Neural progenitor cell (in vitro differentiated cells): Measurements from ENCODE around the gene SNAPC4. TPM values are rescaled to one million over a fixed set of nuclear protein-coding genes. Genes with fewer than 3 reads are reported as not detected.

Experiments used
- DNase-seq: peaks from one replicate; pipeline ENCODE4 v3.0.0-alpha.2; 2016; ENCODE audit warnings: low spot score
- H2AFZ ChIP-seq: fragments of 200-600 bp; sonication (generic); replicated peaks from 2 replicates; pipeline ENCODE4 v1.6.1; 2016; ENCODE audit warnings: antibody characterized with exemption
- H3F3A ChIP-seq: fragments of 200-600 bp; sonication (generic); 2 replicates; pipeline ENCODE4 v1.6.1; 2016; ENCODE audit warnings: antibody characterized with exemption, low read depth
- H3K27ac ChIP-seq: fragments of 200-600 bp; sonication (generic); 2 replicates; pipeline ENCODE4 v1.5.1; 2016; ENCODE audit warnings: mild to moderate bottlenecking
- H3K27me3 ChIP-seq: fragments of 200-600 bp; sonication (generic); 2 replicates; pipeline ENCODE4 v1.6.1; 2016; ENCODE audit warnings: mild to moderate bottlenecking, moderate library complexity
- H3K36me3 ChIP-seq: fragments of 200-600 bp; sonication (generic); 2 replicates; pipeline ENCODE4 v1.5.1; 2016
- H3K4me1 ChIP-seq: fragments of 200-600 bp; sonication (generic); 2 replicates; pipeline ENCODE4 v1.6.1; 2016; ENCODE audit warnings: mixed run types
- H3K4me2 ChIP-seq: fragments of 200-600 bp; sonication (generic); 2 replicates; pipeline ENCODE4 v1.6.1; 2016
- H3K4me3 ChIP-seq: fragments of 200-600 bp; sonication (generic); 2 replicates; pipeline ENCODE4 v1.5.1; 2016
- H3K79me2 ChIP-seq: fragments of 200-600 bp; sonication (generic); 2 replicates; pipeline ENCODE4 v1.6.1; 2016; ENCODE audit warnings: low read depth
- H3K9ac ChIP-seq: fragments of 200-600 bp; sonication (generic); 2 replicates; pipeline ENCODE4 v1.6.1; 2016
- H3K9me3 ChIP-seq: fragments of 200-600 bp; sonication (generic); 2 replicates; pipeline ENCODE4 v1.5.1; 2016; ENCODE audit warnings: low read depth
- H4K20me1 ChIP-seq: fragments of 200-600 bp; sonication (generic); 2 replicates; pipeline ENCODE4 v1.6.1; 2016; ENCODE audit warnings: low read depth
- H3K27ac Mint-ChIP-seq: 3 replicates; pipeline ENCODE4 v1.8.0; 2021; ENCODE audit warnings: mixed read lengths
- H3K27me3 Mint-ChIP-seq: 2 replicates; pipeline ENCODE4 v1.8.0; 2022; ENCODE audit warnings: low read depth, mild to moderate bottlenecking, inconsistent platforms, moderate library complexity, mixed read lengths; ENCODE audit not compliant: insufficient read depth
- H3K36me3 Mint-ChIP-seq: 3 replicates; pipeline ENCODE4 v1.8.0; 2021; ENCODE audit warnings: mixed read lengths
- H3K4me1 Mint-ChIP-seq: 3 replicates; pipeline ENCODE4 v1.8.0; 2021; ENCODE audit warnings: mixed read lengths
- H3K4me3 Mint-ChIP-seq: 3 replicates; pipeline ENCODE4 v1.8.0; 2021; ENCODE audit warnings: mild to moderate bottlenecking, moderate library complexity, mixed read lengths
- H3K9me3 Mint-ChIP-seq: 3 replicates; pipeline ENCODE4 v1.8.0; 2020; ENCODE audit warnings: mixed read lengths
- CTCF ChIP-seq: fragments of 200-600 bp; sonication (generic); IDR thresholded peaks from 2 replicates; pipeline ENCODE4 v1.5.1; 2017; ENCODE audit warnings: antibody characterized with exemption, mild to moderate bottlenecking
- EZH2 ChIP-seq: fragments of 200-600 bp; sonication (generic); IDR thresholded peaks from 2 replicates; pipeline ENCODE4 v1.6.1; 2017; ENCODE audit warnings: antibody characterized with exemption, mild to moderate bottlenecking, moderate library complexity
- EZH2phosphoT487 ChIP-seq: fragments of 200-600 bp; sonication (generic); IDR thresholded peaks from 2 replicates; pipeline ENCODE4 v1.6.1; 2017; ENCODE audit warnings: antibody characterized with exemption
- total RNA-seq: library from RNA; depleted of rRNA; stranded (reverse); fragments of >200 nt; gene quantifications from 2 replicates; pipeline ENCODE4 v1.2.3, GENCODE V29; 2015; ENCODE audit warnings: low replicate concordance

Gene SNAPC4
- total RNA-seq, 1 donor from 2014 or later: 6.8 TPM

- Mint-ChIP-seq H3K36me3 (peaks cover 5% of the 10 kb centered on the region), H3K27me3 (peaks cover 4% of the 10 kb centered on the region), H3K27ac (no peak overlapping the region), H3K4me1 (no peaks in the 10 kb centered on the region), H3K4me3 (no peak overlapping the region), H3K9me3 (no peaks in the 10 kb centered on the region)
- H2AFZ ChIP-seq: no peak overlapping the region
- H3K27me3 ChIP-seq: no peaks in the 10 kb centered on the region
- H3K4me1 ChIP-seq: no peaks in the 10 kb centered on the region
- H3K9ac ChIP-seq: no peak overlapping the region
- no peaks in the 10 kb centered on the region for H3F3A ChIP-seq
- no peaks in the 10 kb centered on the region for H3K36me3 ChIP-seq
- H3K4me2 ChIP-seq: no peak overlapping the region
- TF ChIP-seq EZH2 (no peak), EZH2phosphoT487 (no peak), CTCF (no peak)
- H3K9me3 ChIP-seq: no peaks in the 10 kb centered on the region
- no peaks in the 10 kb centered on the region for H4K20me1 ChIP-seq
- no peak for DNase-seq
- no peak overlapping the region for H3K27ac ChIP-seq
- H3K4me3 ChIP-seq: no peak overlapping the region
- H3K79me2 ChIP-seq: no peaks in the 10 kb centered on the region
Measured at GRCh38 chr9:136424750-136425362, 24.9 kb upstream of the SNAPC4 start.

GRCh38 chr9:136423432-136424146, 23.6 kb upstream of the SNAPC4 start:
- Mint-ChIP-seq H3K9me3 (no peaks in the 10 kb centered on the region), H3K27me3 (peaks cover 4% of the 10 kb centered on the region), H3K4me1 (no peaks in the 10 kb centered on the region), H3K36me3 (peaks cover 6% of the 10 kb centered on the region), H3K27ac (no peak overlapping the region), H3K4me3 (no peak overlapping the region)
- no peaks in the 10 kb centered on the region for H3F3A ChIP-seq
- no peaks in the 10 kb centered on the region for H3K27me3 ChIP-seq
- H3K4me1 ChIP-seq: no peaks in the 10 kb centered on the region
- H3K36me3 ChIP-seq: no peaks in the 10 kb centered on the region
- H3K4me2 ChIP-seq: no peak overlapping the region
- H2AFZ ChIP-seq: no peak overlapping the region
- no peaks in the 10 kb centered on the region for H3K79me2 ChIP-seq
- no peak for DNase-seq
- H4K20me1 ChIP-seq: no peaks in the 10 kb centered on the region
- H3K9ac ChIP-seq: no peak overlapping the region
- H3K27ac ChIP-seq: no peak overlapping the region
- H3K9me3 ChIP-seq: no peaks in the 10 kb centered on the region
- no peak overlapping the region for H3K4me3 ChIP-seq
- TF ChIP-seq EZH2phosphoT487 (no peak), EZH2 (no peak)

GRCh38 chr9:136422876-136423275, 22.9 kb upstream of the SNAPC4 start:
- H3K36me3 Mint-ChIP-seq: peaks cover 6% of the 10 kb centered on the region
- H3K4me2 ChIP-seq: no peak overlapping the region

More at GRCh38 chr9:136422876-136423275, 22.9 kb upstream of the SNAPC4 start:
- Histone ChIP-seq H3K79me2 (no peaks in the 10 kb centered on the region), H3K9me3 (no peaks in the 10 kb centered on the region), H3K4me3 (no peak overlapping the region), H3K9ac (no peak overlapping the region), H3F3A (no peaks in the 10 kb centered on the region), H3K27ac (no peak overlapping the region), H3K36me3 (no peaks in the 10 kb centered on the region), H4K20me1 (no peaks in the 10 kb centered on the region), H2AFZ (no peak overlapping the region), H3K4me1 (no peaks in the 10 kb centered on the region), H3K27me3 (no peaks in the 10 kb centered on the region)
- no peak for TF ChIP-seq CTCF
- no peak for TF ChIP-seq EZH2
- TF ChIP-seq EZH2phosphoT487: no peak
- no peaks in the 10 kb centered on the region for H3K9me3 Mint-ChIP-seq
- DNase-seq: no peak
- H3K27ac Mint-ChIP-seq: no peak overlapping the region
- H3K4me3 Mint-ChIP-seq: no peak overlapping the region
- H3K4me1 Mint-ChIP-seq: no peaks in the 10 kb centered on the region
- peaks cover 4% of the 10 kb centered on the region for H3K27me3 Mint-ChIP-seq
